HEK293 (cell line): ENCODE results near the gene COQ8B.
A peak's percentile ranks its signal among the peaks of the same experiment; 100 is the strongest.

Experiments
- BCL11A ChIP-seq: fragments of 450-650 bp; formaldehyde crosslinking; IDR thresholded peaks from 2 replicates; pipeline ENCODE4 v1.5.1; 2016; ENCODE audit warnings: low read depth, missing biosample characterization, missing genetic modification characterization
- BCL6B ChIP-seq: fragments of 450-650 bp; formaldehyde crosslinking; IDR thresholded peaks from 2 replicates; pipeline ENCODE4 v1.5.1; 2017; ENCODE audit warnings: missing biosample characterization, missing genetic modification characterization
- HOXD13 ChIP-seq: sonication (generic); formaldehyde crosslinking; IDR thresholded peaks from 2 replicates; pipeline ENCODE4 v1.8.0; 2022; ENCODE audit warnings: missing genetic modification reagents, borderline replicate concordance
- KLF1 ChIP-seq: fragments of 450-650 bp; formaldehyde crosslinking; IDR thresholded peaks from 2 replicates; pipeline ENCODE4 v1.5.1; 2016; ENCODE audit warnings: missing biosample characterization, missing genetic modification characterization
- KLF8 ChIP-seq: fragments of 450-650 bp; formaldehyde crosslinking; IDR thresholded peaks from 2 replicates; pipeline ENCODE4 v1.5.1; 2016; ENCODE audit warnings: missing biosample characterization, missing genetic modification characterization
- SALL2 ChIP-seq: fragments of 450-650 bp; formaldehyde crosslinking; IDR thresholded peaks from 2 replicates; pipeline ENCODE4 v1.5.0; 2017; ENCODE audit warnings: missing biosample characterization, mild to moderate bottlenecking, missing genetic modification characterization, borderline replicate concordance
- SP7 ChIP-seq: fragments of 450-650 bp; formaldehyde crosslinking; IDR thresholded peaks from 2 replicates; pipeline ENCODE4 v1.5.1; 2016; ENCODE audit warnings: missing biosample characterization, missing genetic modification characterization
- WT1 ChIP-seq: fragments of 450-650 bp; formaldehyde crosslinking; IDR thresholded peaks from 2 replicates; pipeline ENCODE4 v1.5.1; 2016; ENCODE audit warnings: missing biosample characterization, missing genetic modification characterization
- ZBTB1 ChIP-seq: fragments of 450-650 bp; formaldehyde crosslinking; IDR thresholded peaks from 2 replicates; pipeline ENCODE4 v1.5.1; 2016; ENCODE audit warnings: missing biosample characterization, missing genetic modification characterization
- ZNF146 ChIP-seq: fragments of 450-650 bp; formaldehyde crosslinking; IDR thresholded peaks from 2 replicates; pipeline ENCODE4 v1.5.1; 2016; ENCODE audit warnings: missing biosample characterization, missing genetic modification characterization
- ZNF155 ChIP-seq: fragments of 450-650 bp; formaldehyde crosslinking; IDR thresholded peaks from 2 replicates; pipeline ENCODE4 v1.5.1; 2016; ENCODE audit warnings: missing biosample characterization, missing genetic modification characterization
- ZNF157 ChIP-seq: fragments of 450-650 bp; formaldehyde crosslinking; IDR thresholded peaks from 2 replicates; pipeline ENCODE4 v1.5.1; 2016; ENCODE audit warnings: missing biosample characterization, missing genetic modification characterization
- ZNF175 ChIP-seq: fragments of 450-650 bp; formaldehyde crosslinking; IDR thresholded peaks from 2 replicates; pipeline ENCODE4 v1.5.1; 2016; ENCODE audit warnings: missing biosample characterization, missing genetic modification characterization
- ZNF19 ChIP-seq: fragments of 450-650 bp; formaldehyde crosslinking; IDR thresholded peaks from 2 replicates; pipeline ENCODE4; 2016; ENCODE audit warnings: missing biosample characterization, missing genetic modification characterization, low read depth
- ZNF214 ChIP-seq: fragments of 450-650 bp; formaldehyde crosslinking; IDR thresholded peaks from 2 replicates; pipeline ENCODE4 v1.5.1; 2017; ENCODE audit warnings: missing biosample characterization, mild to moderate bottlenecking, missing genetic modification characterization, borderline replicate concordance
- ZNF223 ChIP-seq: fragments of 450-650 bp; formaldehyde crosslinking; IDR thresholded peaks from 2 replicates; pipeline ENCODE4 v1.5.1; 2016; ENCODE audit warnings: missing biosample characterization, missing genetic modification characterization
- ZNF239 ChIP-seq: fragments of 450-650 bp; formaldehyde crosslinking; IDR thresholded peaks from 2 replicates; pipeline ENCODE4 v1.5.1; 2016; ENCODE audit warnings: missing biosample characterization, missing genetic modification characterization
- ZNF248 ChIP-seq: fragments of 450-650 bp; formaldehyde crosslinking; IDR thresholded peaks from 2 replicates; pipeline ENCODE4 v1.5.1; 2017; ENCODE audit warnings: missing biosample characterization, missing genetic modification characterization
- ZNF292 ChIP-seq: fragments of 450-650 bp; formaldehyde crosslinking; IDR thresholded peaks from 2 replicates; pipeline ENCODE4 v1.5.1; 2016; ENCODE audit warnings: low read depth, missing biosample characterization, missing genetic modification characterization, borderline replicate concordance
- ZNF311 ChIP-seq: fragments of 450-650 bp; formaldehyde crosslinking; IDR thresholded peaks from 2 replicates; pipeline ENCODE4 v1.5.1; 2017; ENCODE audit warnings: missing biosample characterization, missing genetic modification characterization, borderline replicate concordance
- ZNF488 ChIP-seq: fragments of 450-650 bp; formaldehyde crosslinking; IDR thresholded peaks from 2 replicates; pipeline ENCODE4 v1.5.1; 2016; ENCODE audit warnings: missing biosample characterization, missing genetic modification characterization
- ZNF510 ChIP-seq: fragments of 450-650 bp; formaldehyde crosslinking; IDR thresholded peaks from 2 replicates; pipeline ENCODE4 v1.5.1; 2018; ENCODE audit warnings: mild to moderate bottlenecking, missing genetic modification characterization, missing biosample characterization; ENCODE audit not compliant: insufficient replicate concordance
- ZNF513 ChIP-seq: fragments of 450-650 bp; IDR thresholded peaks from 2 replicates; pipeline ENCODE4 v1.5.1; 2018; ENCODE audit warnings: missing biosample characterization, missing genetic modification characterization
- ZNF529 ChIP-seq: fragments of 450-650 bp; formaldehyde crosslinking; IDR thresholded peaks from 2 replicates; pipeline ENCODE4 v1.5.1; 2017; ENCODE audit warnings: missing genetic modification characterization, missing biosample characterization; ENCODE audit not compliant: insufficient replicate concordance
- ZNF549 ChIP-seq: fragments of 450-650 bp; IDR thresholded peaks from 2 replicates; pipeline ENCODE4 v1.5.1; 2018; ENCODE audit warnings: missing biosample characterization, missing genetic modification characterization, mild to moderate bottlenecking, inconsistent platforms, moderate library complexity
- ZNF558 ChIP-seq: fragments of 450-650 bp; formaldehyde crosslinking; IDR thresholded peaks from 2 replicates; pipeline ENCODE4 v1.5.1; 2016; ENCODE audit warnings: missing biosample characterization, missing genetic modification characterization
- ZNF670 ChIP-seq: fragments of 450-650 bp; formaldehyde crosslinking; IDR thresholded peaks from 2 replicates; pipeline ENCODE4 v1.5.1; 2016; ENCODE audit warnings: missing biosample characterization, missing genetic modification characterization, low read depth
- ZNF791 ChIP-seq: fragments of 450-650 bp; formaldehyde crosslinking; IDR thresholded peaks from 2 replicates; pipeline ENCODE4 v1.5.1; 2016; ENCODE audit warnings: missing biosample characterization, missing genetic modification characterization
- ZNF792 ChIP-seq: fragments of 450-650 bp; formaldehyde crosslinking; IDR thresholded peaks from 2 replicates; pipeline ENCODE4 v1.5.1; 2016; ENCODE audit warnings: missing biosample characterization, missing genetic modification characterization
- TF ChIP-seq, protein P1 (sequence below): fragments of 450-650 bp; formaldehyde crosslinking; IDR thresholded peaks from 2 replicates; pipeline ENCODE4 v1.5.1; 2017; ENCODE audit warnings: missing biosample characterization, mild to moderate bottlenecking, missing genetic modification characterization, moderate library complexity
- TF ChIP-seq, protein P2 (sequence below): fragments of 450-650 bp; formaldehyde crosslinking; IDR thresholded peaks from 2 replicates; pipeline ENCODE4 v1.5.1; 2016; ENCODE audit warnings: missing biosample characterization, missing genetic modification characterization
- TF ChIP-seq, protein P3 (sequence below): fragments of 450-650 bp; formaldehyde crosslinking; IDR thresholded peaks from 2 replicates; pipeline ENCODE4 v1.5.1; 2016; ENCODE audit warnings: missing biosample characterization, missing genetic modification characterization

Gene COQ8B

GRCh38 chr19:40689339-40690049 is 27.2 kb downstream of the COQ8B start (continued):
- TF ChIP-seq ZBTB1 (no peak), ZNF223 (tag by site-specific recombination) (0 out of 2 replicates have a peak, but pooled peaks have one; percentile 41), ZNF175 (0 out of 2 replicates have a peak, but pooled peaks have one; percentile 40), ZNF248 (no peak), KLF1 (peak; percentile 94), ZNF214 (tag by site-specific recombination) (no peak), BCL11A (tag by site-specific recombination) (no peak), ZNF239 (no peak), KLF8 (tag by site-specific recombination) (peak; percentile 56; the same call in 1 of the 2 replicates), ZNF155 (tag by site-specific recombination) (no peak; the same call in 1 of the 2 replicates), ZNF558 (tag by site-specific recombination) (no peak), ZNF488 (tag by site-specific recombination) (no peak; the same call in 1 of the 2 replicates), ZNF792 (tag by site-specific recombination) (peak; percentile 11; the same call in 1 of the 2 replicates), ZNF791 (tag by site-specific recombination) (no peak; the same call in 1 of the 2 replicates), ZNF529 (tag by site-specific recombination) (no peak), ZNF19 (tag by site-specific recombination) (no peak), SP7 (no peak; the same call in 1 of the 2 replicates), ZNF513 (tag by site-specific recombination) (no peak), ZNF292 (tag by site-specific recombination) (no peak), ZNF670 (no peak), ZNF311 (no peak), ZNF157 (tag by site-specific recombination) (no peak), BCL6B (tag by site-specific recombination) (no peak), SALL2 (tag by site-specific recombination) (no peak), ZNF549 (tag by site-specific recombination) (no peak), ZNF146 (tag by site-specific recombination) (no peak), HOXD13 (CRISPR knock-in tag) (no peak), ZNF510 (tag by site-specific recombination) (no peak), WT1 (tag by site-specific recombination) (no peak; the same call in none of the 2 replicates)
- TF ChIP-seq, protein P1, sequence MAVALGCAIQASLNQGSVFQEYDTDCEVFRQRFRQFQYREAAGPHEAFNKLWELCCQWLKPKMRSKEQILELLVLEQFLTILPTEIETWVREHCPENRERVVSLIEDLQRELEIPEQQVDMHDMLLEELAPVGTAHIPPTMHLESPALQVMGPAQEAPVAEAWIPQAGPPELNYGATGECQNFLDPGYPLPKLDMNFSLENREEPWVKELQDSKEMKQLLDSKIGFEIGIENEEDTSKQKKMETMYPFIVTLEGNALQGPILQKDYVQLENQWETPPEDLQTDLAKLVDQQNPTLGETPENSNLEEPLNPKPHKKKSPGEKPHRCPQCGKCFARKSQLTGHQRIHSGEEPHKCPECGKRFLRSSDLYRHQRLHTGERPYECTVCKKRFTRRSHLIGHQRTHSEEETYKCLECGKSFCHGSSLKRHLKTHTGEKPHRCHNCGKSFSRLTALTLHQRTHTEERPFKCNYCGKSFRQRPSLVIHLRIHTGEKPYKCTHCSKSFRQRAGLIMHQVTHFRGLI: no peak
- TF ChIP-seq, protein P2, sequence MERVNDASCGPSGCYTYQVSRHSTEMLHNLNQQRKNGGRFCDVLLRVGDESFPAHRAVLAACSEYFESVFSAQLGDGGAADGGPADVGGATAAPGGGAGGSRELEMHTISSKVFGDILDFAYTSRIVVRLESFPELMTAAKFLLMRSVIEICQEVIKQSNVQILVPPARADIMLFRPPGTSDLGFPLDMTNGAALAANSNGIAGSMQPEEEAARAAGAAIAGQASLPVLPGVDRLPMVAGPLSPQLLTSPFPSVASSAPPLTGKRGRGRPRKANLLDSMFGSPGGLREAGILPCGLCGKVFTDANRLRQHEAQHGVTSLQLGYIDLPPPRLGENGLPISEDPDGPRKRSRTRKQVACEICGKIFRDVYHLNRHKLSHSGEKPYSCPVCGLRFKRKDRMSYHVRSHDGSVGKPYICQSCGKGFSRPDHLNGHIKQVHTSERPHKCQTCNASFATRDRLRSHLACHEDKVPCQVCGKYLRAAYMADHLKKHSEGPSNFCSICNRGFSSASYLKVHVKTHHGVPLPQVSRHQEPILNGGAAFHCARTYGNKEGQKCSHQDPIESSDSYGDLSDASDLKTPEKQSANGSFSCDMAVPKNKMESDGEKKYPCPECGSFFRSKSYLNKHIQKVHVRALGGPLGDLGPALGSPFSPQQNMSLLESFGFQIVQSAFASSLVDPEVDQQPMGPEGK (tag by site-specific recombination): no peak; the same call in 1 of the 2 replicates
- TF ChIP-seq, protein P3, sequence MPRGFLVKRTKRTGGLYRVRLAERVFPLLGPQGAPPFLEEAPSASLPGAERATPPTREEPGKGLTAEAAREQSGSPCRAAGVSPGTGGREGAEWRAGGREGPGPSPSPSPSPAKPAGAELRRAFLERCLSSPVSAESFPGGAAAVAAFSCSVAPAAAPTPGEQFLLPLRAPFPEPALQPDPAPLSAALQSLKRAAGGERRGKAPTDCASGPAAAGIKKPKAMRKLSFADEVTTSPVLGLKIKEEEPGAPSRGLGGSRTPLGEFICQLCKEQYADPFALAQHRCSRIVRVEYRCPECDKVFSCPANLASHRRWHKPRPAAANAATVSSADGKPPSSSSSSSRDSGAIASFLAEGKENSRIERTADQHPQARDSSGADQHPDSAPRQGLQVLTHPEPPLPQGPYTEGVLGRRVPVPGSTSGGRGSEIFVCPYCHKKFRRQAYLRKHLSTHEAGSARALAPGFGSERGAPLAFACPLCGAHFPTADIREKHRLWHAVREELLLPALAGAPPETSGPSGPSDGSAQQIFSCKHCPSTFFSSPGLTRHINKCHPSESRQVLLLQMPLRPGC (tag by site-specific recombination): 0 out of 2 replicates have a peak, but pooled peaks have one; percentile 66
